HepG2 (cell line): ENCODE results near the gene C7orf57. TPM values are rescaled to one million over a fixed set of nuclear protein-coding genes. Genes with fewer than 3 reads are reported as not detected.

Experiments
- ARHGAP35 ChIP-seq: sonication (generic); formaldehyde crosslinking; IDR thresholded peaks from 2 replicates; pipeline ENCODE4 v1.9.0; 2022; ENCODE audit warnings: mild to moderate bottlenecking, inconsistent platforms, moderate library complexity, missing genetic modification reagents, borderline replicate concordance
- ARID5B ChIP-seq: IDR thresholded peaks from 2 replicates; pipeline ENCODE4 v1.4.0; 2020; ENCODE audit warnings: mild to moderate bottlenecking, missing genetic modification reagents
- BCL3 ChIP-seq: sonication (generic); formaldehyde crosslinking; IDR thresholded peaks from 2 replicates; pipeline ENCODE4 v1.5.1; 2020; ENCODE audit warnings: mild to moderate bottlenecking, missing genetic modification reagents, moderate library complexity
- GTF2F1 ChIP-seq: fragments of 150-350 bp; IDR thresholded peaks from 2 replicates; pipeline ENCODE4 v1.6.1; 2014; ENCODE audit warnings: low read length
- JARID2 ChIP-seq: sonication (generic); formaldehyde crosslinking; IDR thresholded peaks from 2 replicates; pipeline ENCODE4 v1.8.1; 2023; ENCODE audit warnings: missing genetic modification reagents, inconsistent platforms; ENCODE audit not compliant: insufficient replicate concordance
- NFATC3 ChIP-seq: sonication (generic); formaldehyde crosslinking; IDR thresholded peaks from 2 replicates; pipeline ENCODE4 v1.5.1; 2020; ENCODE audit warnings: mild to moderate bottlenecking, missing genetic modification reagents
- NFIC ChIP-seq: IDR thresholded peaks from 2 replicates; pipeline ENCODE4 v1.6.1; 2012; ENCODE audit warnings: mild to moderate bottlenecking, low read length, inconsistent platforms
- SAP130 ChIP-seq: IDR thresholded peaks from 2 replicates; pipeline ENCODE4 v1.6.1; 2016; ENCODE audit warnings: low read depth
- TAF15 ChIP-seq: fragments of 200-400 bp; formaldehyde crosslinking; IDR thresholded peaks from one replicate; pipeline ENCODE4 v1.6.1; 2018; ENCODE audit warnings: mild to moderate bottlenecking, low read depth, low read length; ENCODE audit not compliant: poor library complexity, severe bottlenecking
- TCF7 ChIP-seq: sonication (generic); IDR thresholded peaks from 2 replicates; pipeline ENCODE4 v1.6.1; 2016; ENCODE audit warnings: antibody characterized with exemption, low read depth
- ZNF530 ChIP-seq: sonication (generic); formaldehyde crosslinking; IDR thresholded peaks from 2 replicates; pipeline ENCODE4 v1.5.0; 2020; ENCODE audit warnings: low read depth, mild to moderate bottlenecking, missing genetic modification reagents
- polyA plus RNA-seq, 8 experiments: library from polyadenylated mRNA; depleted of rRNA in 3 of 8; stranded (reverse) in 7 of 8; unstranded in 1 of 8; fragments of >200 nt; fragmentation: Illumina TruSeq in 4 of 8; extraction: Trizol in 4 of 8; gene quantifications; 2 replicates each; pipeline versions ENCODE4 v1.2.1 to v1.2.3, GENCODE V29; 2011 to 2016; ENCODE audit warnings: low read depth in 4 of 8, missing spikeins in 1 of 8, mixed read lengths in 1 of 8; ENCODE audit not compliant: insufficient read depth in 1 of 8
- total RNA-seq, 5 experiments: library from RNA; depleted of rRNA; stranded (reverse); fragments of >200 nt; fragmentation: Illumina TruSeq; extraction: Trizol; gene quantifications; 2 replicates each; pipeline ENCODE4 v1.2.3, GENCODE V29; 2016; ENCODE audit warnings: low read depth in 1 of 5
- TF ChIP-seq, protein P1 (sequence below): sonication (generic); IDR thresholded peaks from 2 replicates; pipeline ENCODE4 v1.6.1; 2016; ENCODE audit warnings: low read depth, borderline replicate concordance
- TF ChIP-seq, protein P2 (sequence below): sonication (generic); formaldehyde crosslinking; IDR thresholded peaks from one replicate; pipeline ENCODE4 v1.5.1; 2020; ENCODE audit warnings: mild to moderate bottlenecking, missing genetic modification reagents; ENCODE audit errors: not compliant biosample characterization

C7orf57 gene
- total and polyA plus RNA-seq, 2 of the 13 experiments (the other 11 are each of a cell fraction or from before 2014, with no cell fraction given), result not detected

- TF ChIP-seq ARID5B (CRISPR knock-in tag) (peak; percentile 23; the same call in 1 of the 2 replicates), ZNF530 (no peak), ARHGAP35 (CRISPR knock-in tag) (0 out of 2 replicates have a peak, but pooled peaks have one; percentile 48), NFATC3 (CRISPR knock-in tag) (no peak), TAF15 (no peak), SAP130 (CRISPR knock-in tag) (peak; percentile 37; the same call in 1 of the 2 replicates), NFIC (no peak), JARID2 (CRISPR knock-in tag) (no peak), GTF2F1 (no peak), BCL3 (no peak), TCF7 (no peak)
- TF ChIP-seq, protein P1, sequence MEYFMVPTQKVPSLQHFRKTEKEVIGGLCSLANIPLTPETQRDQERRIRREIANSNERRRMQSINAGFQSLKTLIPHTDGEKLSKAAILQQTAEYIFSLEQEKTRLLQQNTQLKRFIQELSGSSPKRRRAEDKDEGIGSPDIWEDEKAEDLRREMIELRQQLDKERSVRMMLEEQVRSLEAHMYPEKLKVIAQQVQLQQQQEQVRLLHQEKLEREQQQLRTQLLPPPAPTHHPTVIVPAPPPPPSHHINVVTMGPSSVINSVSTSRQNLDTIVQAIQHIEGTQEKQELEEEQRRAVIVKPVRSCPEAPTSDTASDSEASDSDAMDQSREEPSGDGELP, result peak; percentile 88; the same call in 1 of the 2 replicates
- TF ChIP-seq, protein P2, sequence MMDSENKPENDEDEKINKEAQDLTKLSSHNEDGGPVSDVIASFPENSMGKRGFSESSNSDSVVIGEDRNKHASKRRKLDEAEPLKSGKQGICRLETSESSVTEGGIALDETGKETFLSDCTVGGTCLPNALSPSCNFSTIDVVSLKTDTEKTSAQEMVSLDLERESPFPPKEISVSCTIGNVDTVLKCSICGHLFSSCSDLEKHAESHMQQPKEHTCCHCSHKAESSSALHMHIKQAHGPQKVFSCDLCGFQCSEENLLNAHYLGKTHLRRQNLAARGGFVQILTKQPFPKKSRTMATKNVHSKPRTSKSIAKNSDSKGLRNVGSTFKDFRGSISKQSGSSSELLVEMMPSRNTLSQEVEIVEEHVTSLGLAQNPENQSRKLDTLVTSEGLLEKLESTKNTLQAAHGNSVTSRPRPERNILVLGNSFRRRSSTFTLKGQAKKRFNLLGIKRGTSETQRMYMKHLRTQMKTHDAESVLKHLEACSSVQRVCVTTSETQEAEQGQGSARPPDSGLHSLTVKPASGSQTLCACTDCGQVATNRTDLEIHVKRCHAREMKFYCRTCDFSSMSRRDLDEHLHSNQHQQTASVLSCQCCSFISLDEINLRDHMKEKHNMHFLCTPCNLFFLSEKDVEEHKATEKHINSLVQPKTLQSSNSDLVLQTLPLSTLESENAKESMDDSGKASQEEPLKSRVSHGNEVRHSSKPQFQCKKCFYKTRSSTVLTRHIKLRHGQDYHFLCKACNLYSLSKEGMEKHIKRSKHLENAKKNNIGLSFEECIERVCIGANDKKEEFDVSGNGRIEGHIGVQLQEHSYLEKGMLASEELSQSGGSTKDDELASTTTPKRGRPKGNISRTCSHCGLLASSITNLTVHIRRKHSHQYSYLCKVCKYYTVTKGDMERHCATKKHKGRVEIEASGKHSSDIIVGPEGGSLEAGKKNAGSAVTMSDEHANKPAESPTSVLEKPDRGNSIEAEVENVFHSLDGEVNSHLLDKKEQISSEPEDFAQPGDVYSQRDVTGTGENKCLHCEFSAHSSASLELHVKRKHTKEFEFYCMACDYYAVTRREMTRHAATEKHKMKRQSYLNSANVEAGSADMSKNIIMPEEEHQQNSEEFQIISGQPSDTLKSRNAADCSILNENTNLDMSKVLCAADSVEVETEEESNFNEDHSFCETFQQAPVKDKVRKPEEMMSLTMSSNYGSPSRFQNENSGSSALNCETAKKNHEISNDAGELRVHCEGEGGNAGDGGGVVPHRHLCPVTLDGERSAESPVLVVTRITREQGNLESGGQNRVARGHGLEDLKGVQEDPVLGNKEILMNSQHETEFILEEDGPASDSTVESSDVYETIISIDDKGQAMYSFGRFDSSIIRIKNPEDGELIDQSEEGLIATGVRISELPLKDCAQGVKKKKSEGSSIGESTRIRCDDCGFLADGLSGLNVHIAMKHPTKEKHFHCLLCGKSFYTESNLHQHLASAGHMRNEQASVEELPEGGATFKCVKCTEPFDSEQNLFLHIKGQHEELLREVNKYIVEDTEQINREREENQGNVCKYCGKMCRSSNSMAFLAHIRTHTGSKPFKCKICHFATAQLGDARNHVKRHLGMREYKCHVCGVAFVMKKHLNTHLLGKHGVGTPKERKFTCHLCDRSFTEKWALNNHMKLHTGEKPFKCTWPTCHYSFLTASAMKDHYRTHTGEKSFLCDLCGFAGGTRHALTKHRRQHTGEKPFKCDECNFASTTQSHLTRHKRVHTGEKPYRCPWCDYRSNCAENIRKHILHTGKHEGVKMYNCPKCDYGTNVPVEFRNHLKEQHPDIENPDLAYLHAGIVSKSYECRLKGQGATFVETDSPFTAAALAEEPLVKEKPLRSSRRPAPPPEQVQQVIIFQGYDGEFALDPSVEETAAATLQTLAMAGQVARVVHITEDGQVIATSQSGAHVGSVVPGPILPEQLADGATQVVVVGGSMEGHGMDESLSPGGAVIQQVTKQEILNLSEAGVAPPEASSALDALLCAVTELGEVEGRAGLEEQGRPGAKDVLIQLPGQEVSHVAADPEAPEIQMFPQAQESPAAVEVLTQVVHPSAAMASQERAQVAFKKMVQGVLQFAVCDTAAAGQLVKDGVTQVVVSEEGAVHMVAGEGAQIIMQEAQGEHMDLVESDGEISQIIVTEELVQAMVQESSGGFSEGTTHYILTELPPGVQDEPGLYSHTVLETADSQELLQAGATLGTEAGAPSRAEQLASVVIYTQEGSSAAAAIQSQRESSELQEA (CRISPR knock-in tag), result no peak
Observed at GRCh38 chr7:48089046-48090003, 54.0 kb downstream of the C7orf57 start, which contains the start of gene UPP1 (continued).
